GM04503 (cell line): ENCODE data around the gene PHF13.

Experiments used
- DNase-seq: peaks from one replicate; pipeline ENCODE4 v3.0.0-alpha.2; 2012; ENCODE audit warnings: low read depth

PHF13 gene

DNA sequence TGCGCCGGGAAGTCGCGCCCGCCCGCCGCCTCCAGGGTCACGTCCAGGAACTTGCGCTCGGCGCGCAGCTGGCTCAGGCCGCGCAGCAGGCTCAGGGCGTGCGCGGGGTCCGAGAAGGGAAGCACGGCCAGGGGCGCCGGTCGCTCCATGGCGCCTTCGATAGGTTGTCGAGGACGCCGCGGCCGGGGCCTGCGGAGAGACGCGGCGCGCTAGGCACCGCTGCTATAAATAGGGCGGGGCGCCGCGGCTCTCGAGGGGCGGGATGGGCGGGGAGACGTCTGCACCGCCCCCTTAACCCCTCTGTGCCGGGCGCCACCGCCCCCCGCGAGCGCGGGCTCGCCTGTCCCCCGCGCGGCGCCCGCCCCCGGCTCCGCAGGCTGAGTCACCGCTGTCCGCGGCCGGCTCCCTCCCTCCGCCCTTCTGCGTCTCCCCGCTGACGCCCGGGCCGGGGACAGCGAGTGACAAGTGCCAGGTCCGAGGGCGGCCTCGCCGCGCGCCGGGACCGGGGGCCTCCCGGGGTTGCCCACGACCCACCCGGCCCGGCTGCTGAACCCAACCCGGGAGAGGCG, 10.8 kb upstream of the PHF13 start, which contains the start of gene KLHL21:
KLHL21 (minus strand) TSS at position 201 of the 569 bp plus-strand sequence; CDS start at position 149, 52 bp downstream.
- DNase-seq: peak; percentile 32

DNA sequence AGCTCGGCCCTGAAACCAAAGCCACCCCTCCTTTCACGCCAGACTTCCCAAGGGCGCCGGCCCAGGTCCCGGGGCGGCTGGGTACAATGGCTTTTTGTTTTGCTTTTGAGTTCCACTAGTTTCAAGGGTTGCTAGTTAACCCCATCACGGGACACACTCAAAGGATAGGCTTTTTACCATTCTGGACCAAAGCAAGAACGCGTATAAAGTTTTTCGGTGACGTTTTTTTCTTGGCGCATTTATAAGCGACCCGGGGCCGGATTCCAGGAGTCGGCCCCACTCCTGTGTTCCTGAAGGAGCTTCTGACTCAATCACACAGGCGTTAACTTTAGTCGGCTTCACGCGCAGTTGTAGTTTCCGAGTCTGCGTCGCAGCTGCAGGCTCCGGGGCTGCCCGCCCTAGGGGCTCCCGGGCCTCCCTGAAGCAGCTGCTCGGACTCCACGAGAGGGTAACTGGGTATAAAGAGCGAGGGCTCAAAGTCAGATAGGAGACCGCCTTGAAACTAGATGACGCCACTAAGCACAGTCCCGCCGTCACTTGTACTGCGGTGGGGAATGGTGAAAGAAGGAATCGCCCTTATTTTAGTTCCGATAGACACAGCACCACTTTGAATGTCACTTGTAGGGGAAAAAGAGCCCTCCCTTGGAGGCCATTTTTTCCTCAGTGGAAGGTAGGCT, 10.2 kb upstream of the PHF13 start:
- DNase-seq: peak; percentile 39

DNA sequence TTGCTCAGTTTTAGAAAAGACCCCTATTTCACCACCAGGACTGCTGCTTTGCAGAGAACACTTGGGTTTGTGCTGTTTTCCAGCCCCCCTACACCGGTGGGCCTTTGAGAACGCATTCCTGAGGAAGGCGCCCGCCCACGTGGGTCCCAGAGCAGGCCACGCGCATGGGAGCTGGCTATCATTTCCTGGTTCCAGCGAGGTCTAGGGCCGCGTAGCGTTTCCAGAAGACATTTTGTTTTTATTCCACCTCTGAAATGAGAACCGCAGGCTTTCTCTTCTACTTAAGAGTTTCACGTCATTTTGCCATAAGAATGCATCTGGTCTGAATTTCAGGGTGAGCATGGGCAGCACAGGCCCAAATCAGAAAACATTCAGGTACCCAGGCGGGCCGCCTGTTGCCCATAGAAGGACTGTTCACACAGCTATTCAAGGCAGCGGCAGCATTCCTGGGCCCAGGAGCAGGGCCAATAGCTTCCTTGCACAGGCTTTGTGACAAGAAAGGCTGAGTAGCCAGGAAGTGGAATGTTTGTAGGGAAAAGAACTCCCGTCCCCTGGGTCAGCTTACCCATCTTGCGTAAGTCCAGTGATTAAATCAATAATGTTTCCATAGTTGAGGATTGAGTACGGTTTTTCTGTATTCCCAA, 9.5 kb upstream of the PHF13 start:
- peak; percentile 81 for DNase-seq

DNA sequence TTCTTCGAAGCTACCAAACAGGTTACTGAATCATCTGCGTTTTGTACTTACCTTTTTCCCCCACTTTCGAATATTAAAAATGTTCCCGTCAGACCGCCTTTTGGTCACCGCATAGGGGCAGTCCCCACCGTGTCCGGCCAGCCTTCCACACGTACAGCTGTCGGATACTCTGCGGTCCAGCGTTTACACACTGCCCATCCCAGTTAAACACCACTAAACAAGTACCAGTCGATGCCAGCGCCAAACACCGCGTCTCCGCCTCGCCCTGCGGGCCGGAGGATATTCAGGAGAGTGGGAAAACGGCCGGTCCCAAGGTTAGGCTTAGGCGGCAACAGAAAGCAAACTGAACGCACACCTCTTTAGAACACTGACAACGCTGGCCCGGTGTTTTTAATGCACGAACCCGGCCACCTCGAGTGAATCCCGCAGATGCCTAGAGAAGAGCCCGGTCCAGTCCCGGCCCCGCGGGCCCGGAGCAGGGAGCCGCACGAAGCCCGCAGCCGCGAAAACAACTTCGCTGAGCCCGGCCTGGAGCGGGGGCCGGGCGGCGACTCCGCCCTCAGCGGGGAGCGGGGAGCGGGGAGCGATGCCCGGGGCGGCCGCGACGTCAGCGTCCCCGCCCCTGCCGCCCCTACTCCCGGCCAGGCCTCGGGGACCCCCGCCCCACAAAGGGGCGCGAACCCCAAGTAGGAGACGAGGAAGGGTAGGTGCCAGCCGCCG, 730 bp upstream of the PHF13 start:
- no peak for DNase-seq

DNA sequence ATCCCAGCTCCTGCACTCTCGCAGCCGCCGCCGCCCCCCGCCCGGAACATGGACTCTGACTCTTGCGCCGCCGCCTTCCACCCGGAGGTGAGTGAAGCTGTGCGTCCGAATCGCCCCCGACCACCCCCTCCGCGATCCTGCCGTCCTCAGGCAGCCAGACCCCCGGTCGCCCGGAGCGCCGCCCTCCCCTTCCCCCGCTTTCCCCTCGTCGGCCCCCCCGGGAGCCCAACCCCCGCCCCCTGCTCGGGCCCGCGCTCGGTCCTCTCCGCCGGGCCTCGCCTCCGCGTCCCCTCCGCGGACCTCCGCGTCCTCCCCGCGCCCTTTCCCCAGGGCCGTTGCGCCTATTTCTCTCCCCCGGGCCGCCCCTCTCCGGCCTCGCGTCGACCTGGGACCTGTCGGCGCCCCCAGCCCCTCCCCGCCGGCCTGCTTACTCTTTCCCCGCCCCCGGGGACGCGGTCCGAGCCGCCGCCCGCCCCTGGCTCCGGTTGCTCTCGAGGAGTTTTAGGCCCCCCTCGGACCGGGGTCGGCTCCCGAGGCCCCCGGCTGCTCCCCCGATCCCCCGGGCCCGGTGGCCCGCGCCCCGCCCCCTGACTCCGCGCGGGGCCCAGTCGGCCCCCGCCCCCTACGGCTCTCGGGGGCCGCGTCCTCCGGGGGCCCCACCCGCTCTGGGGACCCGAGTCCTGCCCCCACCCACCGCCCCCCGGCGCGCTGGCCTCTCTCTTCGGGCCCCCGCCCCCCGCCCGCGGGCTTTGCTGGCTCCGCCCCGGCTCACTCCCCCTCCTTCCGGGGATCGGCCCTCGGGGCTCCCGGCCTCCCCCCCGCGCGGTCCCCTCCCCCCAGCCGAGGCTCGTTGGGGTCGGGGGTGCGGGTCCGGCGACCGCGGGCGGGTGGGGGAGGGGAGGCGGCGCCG, 743 bp downstream of the PHF13 start:
- no peak for DNase-seq

DNA sequence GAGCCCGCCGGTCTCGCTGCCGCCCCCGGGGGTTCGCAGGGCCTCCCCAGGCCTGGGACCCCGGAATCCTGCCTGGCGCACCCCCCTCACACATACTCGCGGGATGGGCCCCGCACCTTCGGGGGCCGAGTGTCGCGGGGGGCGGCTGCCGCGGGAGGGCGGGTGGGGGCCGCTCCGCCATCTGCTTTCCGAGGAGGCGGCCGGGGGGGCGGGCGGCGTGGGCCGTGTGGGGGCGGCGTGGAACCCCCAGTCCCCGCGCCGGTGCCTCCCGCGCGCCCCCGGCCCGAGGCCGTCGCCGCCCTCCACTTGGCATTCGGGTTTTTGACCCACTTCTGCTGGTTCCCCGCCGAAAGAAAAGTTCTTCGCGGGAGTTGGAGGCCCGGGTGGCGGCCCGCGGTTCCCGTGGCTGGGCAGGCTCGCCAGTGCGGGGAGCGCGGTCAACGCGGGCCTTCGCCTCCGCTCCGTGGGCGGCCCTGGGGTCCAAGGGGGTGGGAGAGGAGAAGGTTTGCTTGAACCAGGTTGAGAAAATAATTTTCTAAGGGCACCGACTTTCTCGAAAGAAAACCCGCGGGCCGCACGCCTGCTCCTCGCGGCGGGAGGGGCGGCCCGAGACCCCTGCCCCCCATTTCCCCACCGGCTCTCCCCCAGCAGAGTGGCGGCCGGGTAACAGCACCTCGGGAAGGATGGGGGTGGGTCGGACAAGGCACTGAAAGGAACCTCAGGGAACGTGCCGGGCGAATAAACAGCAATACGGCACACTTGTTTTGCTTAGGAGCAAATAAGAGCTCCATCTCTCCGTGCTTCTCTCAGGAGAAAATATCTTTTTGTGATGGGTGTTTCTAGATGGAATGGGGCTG, 1.6 kb downstream of the PHF13 start:
- DNase-seq: no peak

DNA sequence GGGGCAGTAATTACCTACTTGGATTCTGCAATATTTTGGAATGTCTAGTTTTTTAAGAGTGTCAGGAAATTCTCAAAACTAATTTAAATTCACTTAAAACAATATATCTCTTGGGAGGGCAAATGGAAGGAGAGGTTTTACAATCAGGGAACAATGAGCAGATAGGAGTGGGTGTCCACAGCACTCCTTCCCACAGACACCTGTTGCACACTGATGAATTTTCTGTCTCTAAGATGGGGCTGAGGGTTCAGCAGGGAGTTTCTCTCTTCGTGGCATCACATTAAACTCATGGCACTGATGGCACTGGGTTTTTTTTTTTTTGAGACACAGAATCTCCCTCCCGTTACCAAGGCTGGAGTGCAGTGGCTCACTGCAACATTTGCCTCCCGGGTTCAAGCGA, 5.5 kb downstream of the PHF13 start:
- DNase-seq: no peak

DNA sequence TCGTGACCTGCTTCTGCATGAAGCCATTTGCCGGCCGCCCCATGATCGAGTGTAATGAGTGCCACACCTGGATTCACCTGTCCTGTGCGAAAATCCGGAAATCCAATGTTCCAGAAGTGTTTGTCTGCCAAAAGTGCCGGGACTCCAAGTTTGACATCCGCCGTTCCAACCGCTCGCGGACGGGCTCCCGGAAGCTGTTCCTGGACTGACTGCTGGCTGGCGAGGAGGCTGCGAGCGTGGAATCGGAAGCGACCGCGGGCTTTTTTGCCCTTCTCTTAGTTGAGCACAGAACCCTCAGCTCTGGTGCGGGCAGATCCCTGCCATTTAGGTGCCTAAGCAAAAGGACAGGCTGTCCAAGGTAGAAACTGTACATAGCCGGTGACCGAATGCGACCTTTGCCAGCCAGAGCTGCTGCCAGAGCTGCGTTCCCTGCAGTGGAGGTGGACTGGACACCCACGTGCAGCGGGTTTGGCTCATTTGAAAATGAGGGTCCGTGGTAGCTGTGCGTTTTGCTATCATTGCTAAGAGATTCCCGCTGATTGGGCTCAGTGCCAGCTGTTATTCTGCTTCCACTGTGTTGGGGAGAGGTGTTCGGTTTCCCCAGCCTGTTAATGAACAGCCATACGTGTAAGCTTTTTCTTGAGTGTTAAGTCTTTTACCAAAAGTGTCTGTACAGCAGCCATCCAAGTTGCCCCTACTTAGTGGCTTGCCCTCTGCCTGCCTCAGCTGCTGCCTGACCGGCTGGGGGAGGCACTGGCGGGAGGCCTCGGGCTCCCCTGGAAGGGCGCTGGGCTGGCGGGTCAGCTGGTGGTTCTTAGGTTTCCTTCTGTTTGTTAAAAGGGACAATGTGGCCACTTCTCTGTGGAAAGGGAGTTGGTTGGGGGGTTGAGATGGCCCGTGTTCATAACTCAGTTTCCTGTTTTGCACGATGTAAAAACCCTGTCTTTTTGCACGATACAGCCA, 8.2 kb downstream of the PHF13 start:
- no peak for DNase-seq

DNA sequence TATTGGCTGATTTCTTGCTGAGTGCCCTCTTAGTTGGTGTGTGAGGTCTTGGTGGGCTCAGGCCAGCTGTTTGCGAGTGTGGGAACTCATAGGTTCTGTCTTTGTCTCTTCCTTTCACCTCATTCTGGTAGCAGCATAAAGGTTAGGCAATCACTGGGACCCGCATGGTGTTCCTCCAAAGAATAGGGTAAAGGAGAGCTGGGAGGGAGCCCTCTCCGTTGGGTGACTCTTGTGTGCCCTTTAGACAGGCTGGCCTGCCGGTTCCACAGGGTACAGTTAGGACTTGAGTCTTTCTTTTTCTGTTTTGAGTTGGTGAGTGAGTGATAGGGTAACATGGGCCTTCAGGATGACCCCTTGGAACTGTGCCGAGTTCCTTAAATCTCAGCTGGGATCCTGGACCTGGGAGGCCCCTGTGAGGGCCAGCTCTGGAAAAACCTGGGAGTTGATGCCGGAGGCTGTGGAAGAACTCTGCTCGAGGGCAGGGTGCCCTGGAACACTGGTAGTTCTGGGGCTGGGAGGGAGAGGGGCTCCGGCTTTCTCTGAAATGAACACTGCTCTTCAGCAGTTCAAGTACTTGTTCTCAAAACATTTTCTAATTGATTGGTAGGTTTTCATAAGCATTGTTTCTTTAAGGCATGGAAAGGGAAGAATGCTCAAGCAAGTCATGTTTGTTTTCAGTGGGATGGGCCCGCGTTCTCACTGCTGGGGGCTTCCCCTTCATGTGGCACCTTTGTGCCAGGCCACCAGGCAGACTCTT, 9.0 kb downstream of the PHF13 start:
- DNase-seq: no peak

DNA sequence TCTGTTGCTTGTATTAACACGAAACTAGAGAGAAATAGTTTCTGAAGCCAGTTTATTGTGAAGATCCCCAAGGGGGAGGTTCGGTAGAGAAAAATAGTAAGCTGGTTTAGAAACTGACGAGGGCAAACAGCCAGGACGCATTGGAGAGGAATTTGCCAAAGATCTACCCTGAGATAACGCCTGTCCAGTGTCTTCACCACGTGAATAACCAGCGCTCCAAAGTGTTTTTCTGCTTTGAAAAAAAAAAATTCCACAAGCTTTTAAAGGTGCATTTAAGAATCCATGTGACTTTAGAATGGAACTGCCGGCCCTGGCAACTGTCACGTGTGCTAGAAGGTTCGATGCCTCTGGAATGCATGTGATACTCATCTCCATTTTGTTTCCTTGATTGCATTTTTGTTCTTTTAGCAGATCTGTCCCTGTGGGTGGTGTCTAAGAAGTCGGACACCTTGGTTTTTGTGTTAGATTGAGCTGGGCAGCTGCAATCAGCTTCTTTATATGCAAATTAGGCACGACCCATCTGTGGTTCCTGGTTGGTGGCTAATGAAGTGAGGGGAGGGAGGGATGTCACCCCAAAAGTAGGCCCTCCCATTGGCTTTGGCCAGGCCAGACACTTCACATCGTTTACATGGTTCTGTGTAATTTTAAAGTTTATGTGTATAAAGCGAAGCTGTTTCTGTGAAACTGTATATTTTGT, 9.9 kb downstream of the PHF13 start:
- DNase-seq: no peak

DNA sequence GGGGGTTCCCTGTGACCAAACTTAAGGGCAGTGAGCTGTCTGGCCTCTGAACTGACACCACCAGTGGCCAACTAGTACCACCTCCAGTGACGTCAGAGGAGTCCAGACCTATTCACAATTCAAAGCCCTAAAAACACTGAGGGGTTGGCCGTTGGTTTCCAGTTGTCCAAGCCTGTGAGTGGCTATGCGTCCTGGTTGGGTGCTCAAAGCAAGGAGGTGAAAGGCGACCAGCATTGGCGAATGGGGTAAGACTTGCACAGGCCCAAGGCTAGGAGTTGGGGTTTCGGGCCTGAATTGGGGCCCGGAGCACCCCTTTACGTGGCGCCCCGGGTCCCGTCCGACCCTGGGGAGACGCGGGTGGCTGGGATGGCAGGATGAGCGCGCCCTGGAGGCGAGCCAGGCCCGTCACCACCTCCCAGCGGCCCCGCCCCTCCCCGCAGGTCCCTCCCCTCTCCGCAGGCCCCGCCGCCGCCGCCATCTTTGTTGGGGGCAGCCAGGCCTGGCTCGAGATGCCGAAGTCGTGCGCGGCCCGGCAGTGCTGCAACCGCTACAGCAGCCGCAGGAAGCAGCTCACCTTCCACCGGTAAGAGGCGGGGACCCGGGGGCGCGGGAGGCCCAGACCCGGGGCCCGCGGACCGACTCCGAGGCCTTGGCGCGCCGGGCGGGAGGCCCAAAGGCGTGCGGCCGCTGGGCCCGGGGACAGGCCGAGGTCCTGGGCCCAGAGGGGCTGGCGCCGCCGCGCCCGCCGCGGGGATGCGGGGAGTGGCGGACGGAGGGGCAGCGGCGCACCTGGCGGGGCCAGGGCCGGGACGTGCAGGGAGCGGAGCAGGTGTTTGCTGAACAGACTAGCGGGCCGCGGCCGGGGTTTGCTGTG, 11.4 kb downstream of the PHF13 start, which contains the start of gene THAP3:
THAP3 (plus strand) TSS at position 159 of the 874 bp plus-strand sequence; CDS start at position 510, 351 bp downstream.
- peak; percentile 56 for DNase-seq

DNA sequence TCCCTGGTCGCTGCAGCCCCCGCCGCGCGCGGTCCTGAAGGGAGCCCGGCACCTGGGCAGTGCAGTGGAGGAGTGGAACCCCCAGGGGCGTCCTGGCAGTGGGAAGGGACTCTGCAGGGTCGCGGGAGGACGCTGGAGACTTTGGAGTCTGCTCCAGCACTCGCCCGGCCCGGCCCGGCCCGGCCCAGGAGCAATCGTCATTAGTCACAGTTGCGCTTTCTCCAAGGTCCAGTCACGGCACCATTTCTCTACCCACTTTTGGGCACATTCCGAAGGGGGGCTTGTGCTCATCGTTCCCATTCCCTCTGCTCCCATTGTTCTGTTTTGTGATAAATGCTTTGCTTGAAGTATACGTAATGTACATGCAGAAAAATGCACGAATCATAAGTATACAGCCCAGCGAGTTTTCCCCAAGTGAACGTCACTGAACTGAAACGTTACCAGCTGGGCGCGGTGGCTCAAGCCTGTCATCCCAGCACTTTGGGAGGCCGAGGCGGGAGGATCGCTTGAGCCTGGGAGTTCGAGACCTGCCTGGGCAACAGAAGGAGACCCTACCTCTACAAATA, 12.1 kb downstream of the PHF13 start:
- peak; percentile 30 for DNase-seq

DNA sequence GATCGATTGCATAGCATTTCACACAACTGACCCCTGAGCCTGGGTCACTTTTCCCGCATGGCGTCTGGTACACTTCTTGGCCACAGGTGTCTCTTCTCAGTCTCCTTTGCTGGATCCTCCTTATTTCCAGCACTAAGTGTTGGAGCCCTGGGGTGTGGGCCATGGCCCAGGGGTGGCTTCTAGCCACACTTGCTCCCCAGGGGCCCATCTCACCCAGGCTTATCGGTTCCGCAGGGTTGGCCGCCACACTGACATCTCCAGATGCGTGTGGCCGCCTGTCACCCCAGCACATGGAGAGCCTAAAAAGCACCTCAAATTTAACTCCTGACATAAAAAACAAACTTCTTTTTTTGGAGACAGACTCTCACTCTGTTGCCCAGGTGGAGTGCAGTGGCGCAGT, 13.5 kb downstream of the PHF13 start:
- DNase-seq: no peak

DNA sequence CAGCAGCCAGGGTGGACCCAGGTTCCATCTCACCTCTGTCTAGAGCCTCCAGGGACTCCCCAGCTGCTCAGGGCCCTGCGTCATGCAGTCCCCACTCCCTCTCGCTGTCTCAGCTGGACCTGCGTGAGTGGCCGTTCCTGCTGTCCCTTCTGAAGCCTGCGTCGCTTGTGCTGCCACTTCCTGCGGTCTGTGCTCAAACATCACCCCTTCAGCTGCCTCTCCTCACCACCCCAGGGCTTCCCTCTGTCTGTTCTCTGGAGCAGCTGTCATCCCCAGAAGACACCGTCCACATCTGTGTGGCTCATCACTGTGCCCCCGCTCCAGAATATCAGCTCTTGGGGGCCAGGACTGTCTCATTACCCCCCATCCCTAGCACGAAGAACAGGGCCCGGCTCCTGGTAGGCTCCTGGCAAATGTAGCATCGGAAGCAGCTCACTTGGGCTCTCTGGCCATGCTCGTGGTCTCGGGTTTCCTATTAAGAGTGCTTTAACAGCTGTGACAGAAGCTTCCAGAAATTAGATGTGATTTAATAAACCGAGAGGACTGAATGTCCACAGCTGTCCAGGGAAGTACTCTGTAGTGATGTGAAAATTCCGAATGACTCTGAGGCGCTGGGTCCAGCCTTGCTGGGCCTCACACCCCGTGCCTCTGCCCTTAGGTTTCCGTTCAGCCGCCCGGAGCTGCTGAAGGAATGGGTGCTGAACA, 14.5 kb downstream of the PHF13 start:
- DNase-seq: no peak

DNA sequence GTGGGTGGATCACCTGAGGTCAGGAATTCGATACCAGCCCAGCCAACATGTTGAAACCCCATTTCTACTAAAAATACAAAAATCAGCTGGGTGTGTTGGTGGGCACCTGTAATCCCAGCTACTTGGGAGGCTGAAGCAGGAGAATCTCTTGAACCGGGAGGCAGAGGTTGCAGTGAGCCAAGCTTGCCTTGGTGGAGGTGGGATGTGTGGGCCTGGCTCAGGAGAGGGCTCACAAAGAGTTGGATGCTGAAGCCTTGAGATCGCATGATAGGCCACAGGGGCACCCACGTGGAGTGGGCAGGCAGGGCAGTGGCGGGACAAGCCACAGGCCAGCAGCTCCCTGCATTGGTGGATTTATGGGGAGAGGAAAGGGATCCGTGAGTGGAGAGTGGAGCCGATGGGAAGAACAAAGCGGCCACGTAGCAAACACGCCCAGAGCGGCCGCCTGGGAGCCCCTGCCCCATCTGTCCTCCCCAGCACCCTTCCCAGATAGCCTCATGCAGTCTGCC, 15.5 kb downstream of the PHF13 start:
- DNase-seq: no peak

DNA sequence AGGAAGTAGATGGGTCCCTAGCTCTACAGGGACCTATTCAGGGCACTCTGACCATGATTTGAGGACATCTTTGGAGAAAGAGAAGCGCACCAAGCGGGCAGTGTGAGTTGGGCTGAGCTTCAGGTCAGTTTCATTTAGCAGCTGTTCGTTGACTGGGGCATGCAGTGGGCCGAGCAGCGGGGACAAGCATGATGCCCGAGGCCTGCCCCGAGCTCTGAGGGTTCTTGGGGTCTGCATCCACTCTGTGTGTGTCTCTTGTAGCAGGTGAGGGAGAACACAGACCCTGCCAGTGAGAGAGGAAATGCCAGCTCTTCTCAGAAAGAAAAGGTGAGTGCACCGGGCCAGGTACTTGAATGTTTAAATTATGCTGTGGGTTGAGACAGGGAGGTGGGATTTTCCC, 16.5 kb downstream of the PHF13 start:
- DNase-seq: no peak
